GM19452 (cell line): ENCODE measurements around the gene POLR1H.

Experiments
- ATAC-seq: cut with Tn5 transposase; IDR thresholded peaks from one replicate; pipeline ENCODE4 v1.9.1; 2021; ENCODE audit not compliant: unreplicated experiment

The POLR1H gene

GRCh38 chr6:30061858-30062458, 893 bp downstream of the POLR1H start:
- ATAC-seq, result no peak

DNA sequence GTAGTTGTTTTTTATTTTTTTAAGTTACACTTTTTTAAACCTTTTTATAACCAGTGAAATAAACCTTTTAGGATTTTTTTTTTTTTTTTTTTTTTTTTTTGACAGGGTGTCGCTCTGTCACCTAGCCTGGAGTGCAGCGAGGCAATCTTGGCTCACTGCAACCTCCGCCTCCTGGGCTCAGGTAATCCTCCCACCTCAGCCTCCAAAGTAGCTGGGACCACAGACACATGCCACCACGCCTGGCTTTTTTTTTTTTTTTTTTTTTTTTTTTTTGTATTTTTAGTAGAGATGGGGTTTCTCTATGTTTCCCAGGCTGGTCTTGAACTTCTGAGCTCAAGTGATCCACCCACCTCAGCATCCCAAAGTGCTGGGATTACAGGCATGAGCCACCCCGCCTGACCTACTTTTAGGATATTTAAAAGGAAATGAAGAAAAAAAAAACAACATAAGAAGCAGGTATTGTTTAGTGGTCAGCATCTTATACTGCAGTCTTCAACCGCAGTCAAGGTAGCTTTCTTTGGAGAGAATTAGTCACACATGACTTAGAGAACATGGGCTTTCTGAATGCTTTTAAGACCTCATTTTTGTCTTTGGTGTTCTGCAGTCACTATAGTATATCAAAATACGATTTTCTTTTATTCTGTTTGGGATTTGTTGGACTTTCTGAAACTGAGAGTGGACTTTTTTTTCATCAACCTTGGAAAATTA, 1.6 kb downstream of the POLR1H start:
- ATAC-seq, result no peak

- no peak for ATAC-seq
These were observed 2.2 kb downstream of the POLR1H start for GRCh38 chr6:30063315-30063714.

DNA sequence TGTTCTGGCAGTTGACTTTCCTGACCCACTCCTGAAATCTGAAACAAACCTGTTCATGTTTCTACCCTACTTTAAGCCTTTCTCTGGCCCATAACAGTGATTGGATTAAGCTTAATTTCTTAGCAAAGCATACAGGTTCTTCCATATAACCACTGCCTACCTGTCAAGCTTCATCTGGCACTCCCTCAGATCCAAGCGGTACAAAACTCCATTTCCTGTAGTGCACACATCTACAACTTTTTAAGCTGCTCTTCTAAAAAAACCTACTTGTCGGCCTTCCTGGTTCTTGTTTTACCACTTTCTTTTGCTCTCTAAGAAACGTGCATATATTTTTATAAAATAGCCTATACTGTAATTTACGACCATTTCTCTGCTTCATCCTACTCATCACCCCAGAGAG, 5.0 kb downstream of the POLR1H start:
- ATAC-seq, result no peak

GRCh38 chr6:30066577-30067459, 5.8 kb downstream of the POLR1H start, which contains the start of gene PPP1R11:
TSS of gene PPP1R11 (plus strand) at chr6:30067198. CDS start at chr6:30067411, 213 bp downstream.
- ATAC-seq, result peak; percentile 95

DNA sequence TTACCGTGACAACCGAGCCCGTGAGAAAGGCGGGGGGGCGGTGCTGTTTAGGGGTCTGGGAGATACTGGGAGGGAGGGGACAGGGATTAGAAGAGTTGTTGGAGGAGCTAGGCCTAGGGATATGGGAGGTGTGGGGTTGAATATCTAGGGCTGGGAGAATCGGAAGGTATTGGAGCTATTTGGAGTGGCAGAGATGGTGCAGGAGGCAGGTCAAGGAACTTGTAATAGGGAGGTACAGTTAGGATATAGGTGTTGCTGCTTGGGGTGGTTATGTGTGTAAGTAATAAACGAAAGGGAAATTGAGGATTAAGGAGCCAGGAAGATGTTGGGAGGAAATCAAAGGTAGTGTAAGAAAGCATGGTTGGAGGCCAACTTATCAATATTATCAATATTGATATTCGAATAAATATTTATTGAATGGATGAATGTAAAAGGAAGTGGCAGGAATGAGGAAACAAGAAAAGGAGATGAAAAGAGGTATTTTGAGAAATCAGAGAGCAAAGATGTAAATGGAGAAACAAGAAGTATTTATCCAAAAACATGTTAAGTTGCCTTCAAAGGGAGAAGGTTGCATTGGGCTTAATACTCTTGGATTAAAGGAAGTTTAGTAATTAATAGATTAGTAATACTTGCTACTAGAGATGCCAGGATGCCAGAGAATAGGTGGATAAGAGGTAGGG, 6.5 kb downstream of the POLR1H start:
- no peak for ATAC-seq

GRCh38 chr6:30071081-30071818, 10.2 kb downstream of the POLR1H start:
- no peak for ATAC-seq

DNA sequence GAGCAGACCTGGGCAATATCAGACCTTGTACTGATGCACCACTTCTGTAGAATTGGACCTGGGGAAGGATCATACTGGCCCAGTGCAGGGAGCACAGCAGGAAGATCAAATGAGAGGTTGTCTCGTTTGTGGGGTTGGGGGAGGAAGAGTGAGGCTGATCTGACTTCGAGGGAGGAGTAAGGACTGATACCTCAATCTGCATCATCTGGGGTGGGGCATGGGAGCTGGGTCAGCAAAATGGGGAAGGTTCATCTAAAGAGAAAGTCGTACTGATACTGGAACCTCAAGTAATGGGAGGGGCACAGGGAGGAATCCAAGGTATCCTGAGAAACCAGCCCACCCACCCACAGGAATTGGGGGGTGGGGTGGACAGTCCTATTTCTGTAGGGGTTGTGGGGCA, 10.8 kb downstream of the POLR1H start:
- no peak for ATAC-seq

DNA sequence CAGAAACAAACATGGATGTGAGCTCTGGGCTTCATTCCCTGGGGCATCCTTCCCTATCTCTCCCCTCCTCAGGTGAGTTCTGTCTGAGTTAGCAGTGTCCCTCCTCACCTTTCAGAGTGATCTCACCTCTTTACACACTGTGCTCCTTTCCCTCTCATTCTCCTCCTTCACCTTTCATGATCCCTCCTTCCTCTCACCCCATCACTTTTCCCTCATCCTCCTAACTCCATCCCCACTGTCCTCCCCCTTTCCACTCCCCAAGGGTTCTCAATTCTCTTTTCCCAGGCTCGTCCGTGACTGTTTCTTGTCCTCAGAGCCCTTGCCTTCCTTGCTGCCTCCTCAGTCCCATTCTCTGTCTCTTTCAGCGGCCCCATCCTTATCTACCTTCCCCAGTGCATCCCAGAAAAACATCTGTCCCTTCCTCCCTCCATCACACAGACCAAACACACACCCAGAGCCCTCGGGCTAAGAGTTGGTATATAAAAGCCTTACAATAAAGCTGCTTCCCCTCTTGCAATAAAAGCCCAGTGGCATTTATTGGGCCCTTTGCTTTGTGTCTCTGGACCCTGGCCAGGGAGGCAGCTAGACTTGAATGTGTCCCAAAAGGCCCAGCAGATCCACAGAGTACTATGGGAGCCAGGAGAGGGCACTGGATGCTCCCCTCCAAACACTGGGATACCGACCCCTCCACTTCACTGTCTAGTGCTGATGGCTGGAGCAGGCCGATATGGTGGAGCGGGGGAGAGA, 12.6 kb downstream of the POLR1H start:
- ATAC-seq, result no peak

- ATAC-seq, result no peak
These were observed 13.4 kb downstream of the POLR1H start for GRCh38 chr6:30074331-30075093.

- no peak for ATAC-seq
These were observed 14.2 kb downstream of the POLR1H start, which contains the start of gene RNF39 for GRCh38 chr6:30075094-30075789. TSS of gene RNF39 (minus strand) at chr6:30075769. CDS start at chr6:30075585, 184 bp downstream.

GRCh38 chr6:30075790-30076732, 15.0 kb downstream of the POLR1H start:
- ATAC-seq, result no peak

- ATAC-seq, result no peak
These were observed 16.2 kb downstream of the POLR1H start for GRCh38 chr6:30077218-30077617.

DNA sequence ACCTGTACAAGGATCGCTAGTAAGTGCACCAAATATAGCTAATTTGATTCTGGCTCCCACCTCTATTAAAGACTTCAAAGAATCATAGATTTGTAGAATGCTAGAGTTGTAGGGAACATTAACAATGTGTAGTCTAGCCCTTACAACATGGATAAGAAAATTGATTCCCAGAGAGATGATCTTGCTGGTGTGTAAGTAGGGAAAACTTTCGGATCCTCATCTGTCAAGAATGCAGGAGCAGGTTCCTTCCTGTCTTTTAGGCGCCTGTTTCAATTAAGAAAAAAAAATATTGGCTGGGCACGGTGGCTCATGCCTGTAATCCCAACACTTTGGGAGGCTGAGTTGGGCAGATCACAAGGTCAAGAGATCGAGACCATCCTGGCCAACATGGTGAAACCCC, 26.8 kb downstream of the POLR1H start:
- ATAC-seq, result no peak

GRCh38 chr6:30091577-30092381, 30.7 kb downstream of the POLR1H start:
- ATAC-seq, result no peak

DNA sequence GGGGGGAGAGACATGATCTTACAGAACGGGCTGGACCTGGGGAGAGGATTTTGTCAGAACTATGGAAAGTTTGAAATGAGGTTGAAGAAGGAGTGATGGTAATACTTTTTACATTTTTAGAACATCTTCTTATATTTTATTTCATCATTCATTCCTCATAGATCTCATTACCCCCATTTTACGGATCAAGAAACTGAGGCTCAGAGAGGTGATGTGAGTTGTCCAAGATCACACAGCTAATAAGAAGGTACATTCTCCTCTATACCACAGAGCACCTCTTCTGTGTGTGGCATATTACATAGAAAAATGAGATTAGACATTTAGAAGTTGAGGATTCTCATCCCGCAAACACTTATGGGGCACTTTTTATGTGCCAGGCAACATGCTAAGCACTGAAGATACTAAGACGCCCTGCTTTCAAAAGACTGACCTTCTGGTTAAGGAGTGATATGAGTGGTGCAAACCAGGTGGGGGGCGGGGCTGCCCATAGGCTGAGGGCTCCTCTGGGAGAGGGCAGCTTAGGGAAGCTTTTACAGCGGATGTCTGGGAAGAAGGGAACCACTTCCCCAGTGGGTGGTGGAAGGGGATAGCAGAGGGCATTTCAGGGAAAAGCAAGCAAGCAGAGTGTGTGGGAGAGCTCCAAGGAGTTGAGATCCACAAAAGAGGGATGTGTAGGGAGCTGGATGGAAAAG, 31.9 kb downstream of the POLR1H start:
- no peak for ATAC-seq
